NCI-H128 (cell line): Measurements from ENCODE around the gene MFAP3L.

Source experiments
- DNase-seq: peaks from one replicate; lab custom pipeline; 2025; ENCODE audit not compliant: unreplicated experiment; lab: John Stamatoyannopoulos, UW

Gene MFAP3L

DNA sequence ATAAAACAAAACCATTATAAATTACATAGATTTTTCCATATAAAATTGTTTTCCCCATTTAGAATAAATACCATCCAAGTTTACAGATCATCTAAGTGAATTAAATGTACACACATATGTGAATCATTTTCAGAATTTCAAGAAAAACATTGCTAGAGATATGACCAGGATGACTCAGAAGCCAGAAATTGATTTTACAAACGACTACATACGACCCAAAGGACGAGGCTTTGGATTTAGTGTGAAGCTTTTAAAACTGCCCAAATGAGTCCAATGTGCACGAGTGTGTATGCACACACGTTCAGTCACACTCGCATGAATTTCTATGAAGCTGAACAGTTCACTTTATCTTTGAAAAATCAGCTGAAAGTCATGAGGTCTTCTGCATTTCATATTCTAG is 37.9 kb downstream of the MFAP3L start:
- DNase-seq = no peak

DNA sequence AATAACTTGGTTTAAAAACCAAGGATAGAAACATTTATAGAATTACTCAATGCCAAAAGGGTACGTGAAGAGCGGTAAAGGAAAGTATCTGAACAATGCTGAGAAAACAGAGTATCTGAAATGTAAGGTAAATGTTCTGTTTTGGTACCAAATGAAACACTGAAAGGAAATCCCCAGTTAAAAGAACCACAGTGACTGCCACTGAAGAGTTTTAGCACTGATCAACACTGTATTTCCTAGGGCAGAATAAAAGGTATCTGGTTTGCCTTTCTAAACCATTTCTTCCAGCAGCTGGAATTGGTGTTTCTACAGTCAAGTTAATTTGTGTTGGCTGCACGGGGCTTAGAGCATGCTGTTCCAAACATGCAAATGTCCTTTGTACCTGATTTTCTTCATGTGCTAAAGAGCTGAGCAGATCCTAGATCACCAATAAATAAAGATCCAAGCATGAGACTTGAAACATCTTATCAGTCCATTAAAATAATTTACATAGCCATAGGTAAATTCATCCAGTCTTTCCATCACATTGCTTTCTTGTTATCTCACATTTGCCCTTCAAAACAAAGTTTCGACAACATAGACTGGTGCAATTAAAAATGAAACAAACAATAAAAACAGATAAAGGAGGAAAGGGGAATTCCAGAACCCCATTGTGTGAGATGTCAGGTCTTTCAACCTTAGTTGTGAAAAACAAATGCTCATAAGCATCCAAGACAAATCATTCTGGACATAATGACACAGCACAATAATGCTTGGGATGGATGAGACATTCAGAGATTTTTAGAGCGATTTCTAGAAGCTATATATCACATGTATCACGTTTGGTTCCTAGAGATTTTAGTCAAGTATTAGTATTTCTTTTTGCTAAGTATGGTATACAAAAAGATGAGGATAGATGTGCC is 38.6 kb downstream of the MFAP3L start:
- no peak for DNase-seq

DNA sequence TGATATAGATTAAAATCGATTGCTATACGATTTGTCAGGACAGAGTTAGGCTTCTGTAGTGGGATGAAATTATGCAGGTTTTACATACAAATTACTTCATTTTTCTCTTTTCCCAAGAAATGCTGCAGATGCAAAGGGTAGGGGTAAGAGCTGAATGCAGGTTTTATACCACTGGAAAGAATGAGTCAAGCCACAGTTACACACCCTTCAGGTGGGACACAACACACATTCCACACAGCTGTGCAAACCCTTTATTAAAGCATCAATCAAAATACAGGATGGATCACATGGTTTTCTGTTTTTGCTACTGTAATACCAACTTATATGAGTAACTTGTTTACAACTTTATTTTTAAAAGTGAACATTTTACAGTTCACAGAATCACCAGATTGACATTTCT is 39.8 kb downstream of the MFAP3L start:
- no peak for DNase-seq

DNA sequence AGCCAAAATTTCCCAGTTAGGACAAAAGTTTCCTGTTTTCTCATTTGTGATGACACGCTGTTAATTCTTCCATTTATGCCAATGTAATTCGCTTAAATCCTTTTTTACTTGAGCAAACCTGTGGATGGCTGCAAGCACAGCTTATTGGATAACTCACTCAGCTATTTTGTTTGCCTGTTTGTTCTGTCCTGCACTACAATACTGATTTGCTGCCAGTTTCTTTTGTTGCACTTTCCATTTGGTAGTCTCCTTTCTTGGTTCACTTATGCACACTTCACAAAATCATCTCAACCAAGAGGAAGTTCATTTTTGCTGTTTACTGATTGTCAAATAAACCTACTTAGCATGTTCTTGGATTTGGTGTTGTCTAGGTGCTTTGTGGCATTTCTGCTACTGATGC is 40.3 kb downstream of the MFAP3L start:
- DNase-seq = no peak

DNA sequence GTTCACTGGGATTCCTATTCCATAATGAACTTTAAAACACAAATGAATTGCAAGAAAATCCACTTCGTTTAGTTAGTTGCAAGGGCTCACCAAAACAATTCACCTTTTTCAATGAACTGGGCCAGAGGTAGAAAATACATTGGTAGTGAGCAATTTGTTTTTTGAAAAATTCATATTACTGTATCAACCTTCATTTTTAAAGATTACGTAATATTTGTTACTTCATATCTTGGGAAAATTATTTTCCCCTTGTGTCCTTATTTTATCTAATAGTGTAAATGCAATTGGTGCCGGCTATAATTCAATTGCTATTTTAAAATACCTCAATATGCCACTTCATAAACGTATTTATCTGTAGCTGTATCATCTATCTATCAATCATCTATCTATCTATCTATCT is 41.5 kb downstream of the MFAP3L start:
- no peak for DNase-seq

DNA sequence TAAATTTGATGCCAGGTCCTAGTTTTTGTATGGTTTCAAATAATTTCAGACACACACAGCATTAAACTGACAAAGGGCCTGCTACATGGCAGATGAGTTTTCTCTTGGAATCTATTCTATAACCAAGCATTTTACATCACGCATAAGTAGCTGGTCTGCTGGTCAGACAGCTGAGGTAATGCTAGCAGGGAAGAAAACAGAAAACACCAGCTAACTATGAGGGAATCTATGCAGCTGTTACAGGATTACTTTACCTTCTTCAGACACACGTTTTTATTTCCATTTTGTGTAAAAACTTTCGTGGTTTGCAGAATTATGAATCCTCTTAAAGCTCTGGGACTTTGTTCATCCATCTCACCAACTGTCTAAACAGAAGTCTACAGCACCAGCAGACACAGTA is 42.0 kb downstream of the MFAP3L start:
- no peak for DNase-seq

DNA sequence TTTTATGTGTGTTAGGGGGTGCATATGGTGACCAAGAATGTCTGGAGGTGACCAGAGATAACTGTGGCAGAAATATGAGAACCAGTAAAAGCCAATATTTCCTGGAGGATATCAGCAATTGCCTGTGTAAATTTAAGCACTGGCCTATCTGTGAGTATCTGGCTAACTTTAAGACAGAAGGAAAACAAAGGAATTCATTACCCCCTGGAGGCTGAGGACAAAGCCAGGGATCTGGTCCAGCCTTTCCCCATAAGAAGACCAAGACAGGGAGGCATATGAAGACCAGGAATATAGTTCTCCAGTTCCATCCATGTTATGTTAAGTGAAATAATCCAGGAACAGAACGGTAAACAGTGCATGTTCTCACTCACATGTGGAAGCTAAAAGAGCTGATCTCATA is 49.2 kb downstream of the MFAP3L start:
- DNase-seq = no peak

- no peak for DNase-seq
Observed at GRCh38 chr4:169975838-169976796, 50.1 kb downstream of the MFAP3L start.

DNA sequence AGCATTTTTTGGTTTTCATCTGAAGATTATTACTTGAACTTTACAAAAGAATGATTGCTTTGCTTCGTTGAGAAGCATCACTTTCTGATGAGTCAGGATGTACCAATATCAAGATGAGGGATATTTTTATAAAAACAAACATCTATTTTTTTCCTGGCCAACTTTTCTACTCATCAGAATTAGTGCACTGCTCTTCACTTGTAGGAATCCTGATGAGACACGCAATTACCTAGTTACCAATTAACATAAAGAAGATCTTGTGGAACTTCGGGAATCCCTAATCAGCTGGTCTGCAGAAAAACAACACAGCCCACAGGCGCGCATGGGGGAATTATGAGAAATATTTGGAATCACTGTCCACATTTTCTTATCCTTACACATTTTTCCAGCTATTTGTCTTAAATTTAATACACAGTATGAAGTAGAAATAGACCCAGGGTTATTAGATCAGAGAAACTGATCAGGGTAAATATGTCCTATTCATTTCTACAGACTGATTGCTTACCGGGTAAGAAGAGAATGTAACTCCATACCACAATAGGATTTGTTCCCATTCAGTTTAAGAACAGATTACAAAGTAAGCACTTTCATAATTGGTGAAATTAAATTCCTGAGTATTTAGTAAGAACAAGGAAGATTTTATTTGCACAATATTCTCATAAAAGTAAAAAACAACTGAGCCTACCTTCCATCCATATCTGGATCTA is 50.9 kb downstream of the MFAP3L start:
- DNase-seq = no peak

DNA sequence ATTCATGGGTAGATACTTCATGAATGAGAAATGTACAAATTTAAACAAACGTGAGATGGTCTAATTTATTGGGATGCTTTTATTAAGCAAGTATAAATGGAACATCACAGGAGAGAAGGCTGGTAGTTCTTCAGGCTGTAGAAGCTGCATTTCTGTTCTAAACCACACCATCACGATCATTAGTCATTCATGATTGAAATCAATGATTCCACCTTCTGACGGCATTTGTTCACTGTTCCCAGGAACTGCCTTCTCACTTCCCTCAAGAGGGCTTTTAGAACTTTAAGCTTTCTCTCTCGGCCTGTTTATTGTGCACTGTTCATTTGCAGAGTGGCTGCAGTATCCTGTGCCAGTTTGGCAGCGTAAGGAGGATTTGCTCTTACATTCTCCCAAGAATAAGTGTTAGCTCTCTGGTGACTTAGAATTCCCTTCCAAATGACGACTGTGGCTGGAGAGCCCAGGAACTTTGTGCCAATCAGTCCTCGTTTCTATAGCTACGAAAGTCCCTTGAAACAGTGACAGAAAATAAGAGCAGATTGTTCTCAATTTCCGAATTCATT is 54.7 kb downstream of the MFAP3L start:
- no peak for DNase-seq

- no peak for DNase-seq
Observed at GRCh38 chr4:169968999-169969398, 57.2 kb downstream of the MFAP3L start.

DNA sequence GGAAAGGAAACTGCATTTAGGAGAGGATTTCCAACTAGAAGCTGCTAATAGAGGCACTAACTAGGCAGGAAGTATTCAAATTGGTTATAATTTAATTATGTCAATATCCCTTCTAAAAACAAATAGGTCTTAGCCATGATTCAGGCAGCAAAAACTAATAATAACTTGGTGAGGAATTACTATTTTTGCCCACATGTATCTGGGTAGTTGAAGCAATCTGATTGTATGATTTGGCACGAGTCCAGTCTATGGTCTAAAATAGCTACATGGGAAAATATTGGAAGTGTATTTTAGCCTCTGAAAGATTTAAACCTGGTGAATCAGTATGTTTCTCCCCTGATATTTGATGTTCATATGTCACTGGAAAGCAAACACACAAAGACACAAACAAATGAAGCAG is 62.2 kb downstream of the MFAP3L start:
- no peak for DNase-seq

- DNase-seq = no peak
Observed at GRCh38 chr4:169959254-169959653, 66.9 kb downstream of the MFAP3L start.

DNA sequence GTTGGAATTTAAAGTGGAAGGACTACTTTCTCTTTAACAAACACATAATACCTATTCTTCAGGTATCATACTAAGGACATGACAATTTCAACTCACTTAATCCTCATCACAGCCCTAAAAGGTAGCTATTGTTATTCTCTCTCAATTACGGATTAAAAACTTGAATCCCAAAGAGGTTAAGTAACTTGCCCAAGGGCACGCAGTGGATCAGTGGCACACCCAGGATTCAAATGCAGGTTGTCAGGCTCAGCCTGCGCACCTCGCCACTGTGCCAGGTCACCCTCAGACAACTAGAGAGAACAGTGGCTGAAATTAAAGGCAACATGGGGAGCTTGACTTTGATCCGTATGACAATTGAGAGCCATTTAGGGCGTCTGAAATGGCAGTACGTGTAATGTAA is 67.6 kb downstream of the MFAP3L start:
- DNase-seq = no peak

GRCh38 chr4:169957785-169958184 is 68.4 kb downstream of the MFAP3L start:
- no peak for DNase-seq

DNA sequence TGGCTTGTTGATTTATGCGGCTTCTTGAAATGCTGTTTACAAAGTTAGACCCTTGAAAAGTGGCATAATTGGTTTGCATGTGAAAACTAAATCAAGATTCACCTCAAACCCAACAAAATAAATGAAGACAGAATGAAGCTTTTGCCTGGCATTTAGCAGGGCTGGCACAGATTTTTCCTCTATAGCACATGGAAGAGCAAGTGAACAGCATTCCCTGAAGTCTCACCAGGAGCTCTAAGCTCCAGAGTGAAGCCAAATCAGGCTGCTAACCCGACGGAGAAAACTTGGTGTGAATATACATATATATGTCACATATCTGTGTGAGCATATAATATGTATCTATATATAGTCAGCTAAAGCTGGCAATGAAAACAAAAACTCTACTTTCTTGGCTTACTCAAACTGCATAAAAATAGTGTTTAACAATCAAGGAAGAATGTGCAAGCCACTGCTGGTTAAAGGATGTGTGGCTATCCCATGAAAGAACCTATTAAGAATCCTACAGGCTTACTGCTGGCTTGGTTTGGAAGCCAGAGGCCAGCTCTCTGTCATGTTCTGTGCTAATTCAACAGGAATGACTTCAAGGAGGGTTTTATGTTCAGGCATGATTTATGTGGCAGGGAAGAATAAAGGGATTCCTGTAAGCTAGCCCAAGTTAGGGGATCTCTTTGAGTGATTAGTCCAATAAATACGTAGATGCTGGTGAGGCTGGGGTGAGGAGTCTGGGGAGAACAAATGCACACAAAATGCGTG is 69.9 kb downstream of the MFAP3L start:
- DNase-seq = no peak

GRCh38 chr4:169955521-169955920 is 70.7 kb downstream of the MFAP3L start:
- DNase-seq = no peak

GRCh38 chr4:169952236-169953002 is 73.8 kb downstream of the MFAP3L start:
- no peak for DNase-seq

DNA sequence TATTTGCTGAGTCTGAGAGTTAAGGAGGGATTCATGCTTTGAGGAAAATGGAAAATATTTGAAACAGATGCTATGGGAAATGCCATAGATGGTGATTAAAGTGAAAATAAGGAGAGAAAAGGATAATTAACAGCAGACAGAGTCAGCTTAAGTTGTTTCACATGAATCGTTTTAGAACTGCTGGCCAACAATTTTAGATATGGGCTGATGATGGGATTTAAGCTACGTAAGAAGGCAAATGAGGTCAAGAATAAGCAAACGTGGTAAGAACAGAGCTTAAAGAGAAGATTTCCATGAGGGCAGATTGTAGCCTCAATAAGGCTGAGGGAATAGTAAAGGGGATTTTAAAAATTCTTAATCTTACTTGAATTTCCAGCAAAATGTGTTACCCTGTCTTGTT is 77.9 kb downstream of the MFAP3L start:
- DNase-seq = no peak

GRCh38 chr4:169945636-169946035 is 80.6 kb downstream of the MFAP3L start:
- no peak for DNase-seq
